ENCODE data around the gene NKG7. TPM values are rescaled to one million over a fixed set of nuclear protein-coding genes. Genes with fewer than 3 reads are reported as not detected.

The NKG7 gene
- total and polyA plus RNA-seq, 2 experiments from 2014 or later, result not detected

- no peak for DNase-seq (ENCODE audit: low spot score)
- no peaks in the 10 kb centered on the region for H3K9me3 ChIP-seq (ENCODE audit: low read depth)
- TF ChIP-seq CTCF (IDR thresholded peaks at IDR 0.05; ENCODE audit: poor library complexity) (no peak), EZH2 (IDR thresholded peaks at IDR 0.05; ENCODE audit: borderline replicate concordance) (no peak), EZH2phosphoT487 (IDR thresholded peaks at IDR 0.05; ENCODE audit: low read depth, severe bottlenecking, unreplicated experiment) (no peak)
- H3K4me1 ChIP-seq (ENCODE audit: insufficient read depth), result no peaks in the 10 kb centered on the region
- peak overlapping the region; percentile 26 for H2AFZ ChIP-seq
- peak overlapping the region; percentile 33 for H3K4me2 ChIP-seq
- no peak overlapping the region for H3K4me3 ChIP-seq
- H3K27me3 ChIP-seq, result no peaks in the 10 kb centered on the region
- H4K20me1 ChIP-seq (ENCODE audit: insufficient read depth, poor library complexity, severe bottlenecking), result no peaks in the 10 kb centered on the region
- WGBS (ENCODE audit: low lambda C conversion rate, missing lambda C conversion rate), result 86% methylated on average over 5 of the region's 8 CpGs
- no peaks in the 10 kb centered on the region for H3K79me2 ChIP-seq
- H3K27ac ChIP-seq, result no peak overlapping the region
- no peaks in the 10 kb centered on the region for H3K9me2 ChIP-seq (replicated peaks; ENCODE audit: insufficient read depth)
- H3K36me3 ChIP-seq (replicated peaks; ENCODE audit: insufficient read depth, low read depth), result no peaks in the 10 kb centered on the region
These were observed 18.7 kb upstream of the NKG7 start for GRCh38 chr19:51391073-51391611.

GRCh38 chr19:51389143-51389542 is 16.7 kb upstream of the NKG7 start:
- H3K4me2 ChIP-seq, result no peak overlapping the region
- H3K79me2 ChIP-seq, result no peaks in the 10 kb centered on the region
- no peak overlapping the region for H2AFZ ChIP-seq
- WGBS (ENCODE audit: low lambda C conversion rate, missing lambda C conversion rate), result 92% methylated on average over 11 of the region's 14 CpGs
- no peaks in the 10 kb centered on the region for H4K20me1 ChIP-seq (ENCODE audit: insufficient read depth, poor library complexity, severe bottlenecking)
- H3K4me1 ChIP-seq (ENCODE audit: insufficient read depth), result no peaks in the 10 kb centered on the region
- no peak overlapping the region for H3K4me3 ChIP-seq
- DNase-seq (ENCODE audit: low spot score), result no peak
- H3K27ac ChIP-seq, result no peak overlapping the region
- TF ChIP-seq CTCF (IDR thresholded peaks at IDR 0.05; ENCODE audit: poor library complexity) (no peak), EZH2phosphoT487 (IDR thresholded peaks at IDR 0.05; ENCODE audit: low read depth, severe bottlenecking, unreplicated experiment) (no peak), EZH2 (IDR thresholded peaks at IDR 0.05; ENCODE audit: borderline replicate concordance) (no peak)
- H3K9me3 ChIP-seq (ENCODE audit: low read depth), result no peaks in the 10 kb centered on the region
- H3K36me3 ChIP-seq (replicated peaks; ENCODE audit: insufficient read depth, low read depth), result no peaks in the 10 kb centered on the region
- H3K27me3 ChIP-seq, result no peaks in the 10 kb centered on the region
- no peaks in the 10 kb centered on the region for H3K9me2 ChIP-seq (replicated peaks; ENCODE audit: insufficient read depth)

GRCh38 chr19:51387924-51388389 is 15.5 kb upstream of the NKG7 start, which contains the start of gene LIM2:
TSS of gene LIM2 (minus strand) at chr19:51387974. CDS start at chr19:51387443, 531 bp downstream.
- Histone ChIP-seq H3K9me3 (ENCODE audit: low read depth) (no peaks in the 10 kb centered on the region), H3K4me3 (no peak within 1 kb of the TSS), H3K36me3 (replicated peaks; ENCODE audit: insufficient read depth, low read depth) (no peaks in the 10 kb centered on the region), H2AFZ (no peak within 1 kb of the TSS), H3K4me1 (ENCODE audit: insufficient read depth) (no peaks in the 10 kb centered on the region), H3K79me2 (no peaks in the 10 kb centered on the region), H4K20me1 (ENCODE audit: insufficient read depth, poor library complexity, severe bottlenecking) (no peaks in the 10 kb centered on the region), H3K27ac (no peak within 1 kb of the TSS), H3K4me2 (no peak within 1 kb of the TSS), H3K9me2 (replicated peaks; ENCODE audit: insufficient read depth) (no peaks in the 10 kb centered on the region), H3K27me3 (no peaks in the 10 kb centered on the region)
- DNase-seq (ENCODE audit: low spot score), result no peak
- 79% methylated on average over 15 of the region's 15 CpGs for WGBS (ENCODE audit: low lambda C conversion rate, missing lambda C conversion rate)
- TF ChIP-seq EZH2 (IDR thresholded peaks at IDR 0.05; ENCODE audit: borderline replicate concordance) (no peak), EZH2phosphoT487 (IDR thresholded peaks at IDR 0.05; ENCODE audit: low read depth, severe bottlenecking, unreplicated experiment) (no peak), CTCF (IDR thresholded peaks at IDR 0.05; ENCODE audit: poor library complexity) (no peak)
